M059J (cell line): ENCODE measurements around the gene ANP32E. TPM values are rescaled to one million over a fixed set of nuclear protein-coding genes. Genes with fewer than 3 reads are reported as not detected.
A peak's percentile ranks its signal among the peaks of the same experiment; 100 is the strongest.
"Not testable (repeated sequence)": the region's sequence is repeated elsewhere in the genome, so short reads cannot be mapped to it uniquely, and the experiment has no call there.

Source experiments
- DNase-seq: peaks from one replicate; pipeline ENCODE4 v3.0.0-alpha.2; 2012; ENCODE audit warnings: low read depth
- total RNA-seq: library from RNA; depleted of rRNA; stranded (reverse); fragments of >200 nt; shearing (Covaris generic); gene quantifications from 2 replicates; pipeline ENCODE4 v1.2.3, GENCODE V29; 2014

The ANP32E gene
- total RNA-seq, 1 experiment from 2014 or later, result 64.4 TPM

GRCh38 chr1:150257624-150258585 lies 22.0 kb upstream of the ANP32E start, which contains the start of gene CA14:
TSS of gene CA14 (plus strand) at chr1:150257774. CDS start at chr1:150258129, 355 bp downstream.
- DNase-seq, result no peak

GRCh38 chr1:150256554-150257341 lies 20.8 kb upstream of the ANP32E start:
- DNase-seq, result no peak

- DNase-seq, result no peak
These were observed 20.3 kb upstream of the ANP32E start for GRCh38 chr1:150256198-150256553.

- no peak for DNase-seq
These were observed 14.0 kb upstream of the ANP32E start for GRCh38 chr1:150249936-150250335.

- no peak for DNase-seq
These were observed 7.1 kb upstream of the ANP32E start for GRCh38 chr1:150243003-150243402.

- no peak for DNase-seq
These were observed 1.8 kb upstream of the ANP32E start for GRCh38 chr1:150237746-150238145.

GRCh38 chr1:150237176-150237575 lies 1.3 kb upstream of the ANP32E start:
- not testable (repeated sequence) for DNase-seq

GRCh38 chr1:150236614-150237100 lies 745 bp upstream of the ANP32E start:
- no peak for DNase-seq

GRCh38 chr1:150235294-150235851 lies 539 bp downstream of the ANP32E start:
- peak; percentile 43 for DNase-seq

GRCh38 chr1:150234566-150235293 lies 1.2 kb downstream of the ANP32E start:
- DNase-seq, result peak; percentile 88

- DNase-seq, result no peak
These were observed 1.7 kb downstream of the ANP32E start for GRCh38 chr1:150234309-150234565.

- DNase-seq, result no peak
These were observed 2.3 kb downstream of the ANP32E start for GRCh38 chr1:150233359-150234308.

GRCh38 chr1:150232921-150233320 lies 3.0 kb downstream of the ANP32E start:
- not testable (repeated sequence) for DNase-seq

GRCh38 chr1:150228246-150228645 lies 7.7 kb downstream of the ANP32E start:
- DNase-seq, result not testable (repeated sequence)

- no peak for DNase-seq
These were observed 8.7 kb downstream of the ANP32E start for GRCh38 chr1:150227228-150227627.

- DNase-seq, result no peak
These were observed 9.4 kb downstream of the ANP32E start for GRCh38 chr1:150226486-150226885.

- no peak for DNase-seq
These were observed 10.4 kb downstream of the ANP32E start for GRCh38 chr1:150225546-150225945.

- no peak for DNase-seq
These were observed 10.9 kb downstream of the ANP32E start for GRCh38 chr1:150224983-150225382.

- peak; percentile 36 for DNase-seq
These were observed 14.4 kb downstream of the ANP32E start for GRCh38 chr1:150221552-150221951.

- not testable (repeated sequence) for DNase-seq
These were observed 20.1 kb downstream of the ANP32E start for GRCh38 chr1:150215855-150216254.
